Subcutaneous abdominal adipose tissue (tissue), 5 donors: ENCODE results near the gene C6orf15.
"Not testable (repeated sequence)": the region's sequence is repeated elsewhere in the genome, so short reads cannot be mapped to it uniquely, and the experiment has no call there.

Experiments
- H3K27ac ChIP-seq: one replicate; pipeline ENCODE4 v1.7.0; 2013; ENCODE audit warnings: low read depth, mild to moderate bottlenecking, inconsistent platforms, low read length, moderate library complexity
- H3K27me3 ChIP-seq, 5 donors: one replicate each; pipeline ENCODE4 v1.7.0; 2013; ENCODE audit warnings: low read length in 5 of 5, inconsistent platforms in 1 of 5; ENCODE audit not compliant: control insufficient read depth in 5 of 5, insufficient read depth in 4 of 5
- H3K36me3 ChIP-seq, 5 donors: one replicate each; pipeline ENCODE4 v1.7.0; 2013; ENCODE audit warnings: low read length in 5 of 5; ENCODE audit not compliant: control insufficient read depth in 5 of 5, insufficient read depth in 5 of 5
- H3K4me1 ChIP-seq, 5 donors: one replicate each; pipeline ENCODE4 v1.7.0; 2013; ENCODE audit warnings: low read length in 5 of 5, mild to moderate bottlenecking in 3 of 5, moderate library complexity in 1 of 5; ENCODE audit not compliant: control insufficient read depth in 5 of 5, insufficient read depth in 5 of 5
- H3K4me3 ChIP-seq, 5 donors: one replicate each; pipeline ENCODE4 v1.7.0; 2013; ENCODE audit warnings: low read length in 5 of 5, low read depth in 1 of 5
- H3K9ac ChIP-seq, 5 donors: one replicate each; pipeline ENCODE4 v1.7.0; 2013; ENCODE audit warnings: low read length in 5 of 5, mild to moderate bottlenecking in 4 of 5, moderate library complexity in 3 of 5
- H3K9me3 ChIP-seq, 5 donors: one replicate each; pipeline ENCODE4 v1.7.0; 2013; ENCODE audit warnings: low read length in 5 of 5; ENCODE audit not compliant: control insufficient read depth in 5 of 5
- donor health status: healthy.
- donor health status: healthy.
- donor health status: healthy.
- donor health status: healthy.
- donor health status: healthy.

C6orf15 gene

DNA sequence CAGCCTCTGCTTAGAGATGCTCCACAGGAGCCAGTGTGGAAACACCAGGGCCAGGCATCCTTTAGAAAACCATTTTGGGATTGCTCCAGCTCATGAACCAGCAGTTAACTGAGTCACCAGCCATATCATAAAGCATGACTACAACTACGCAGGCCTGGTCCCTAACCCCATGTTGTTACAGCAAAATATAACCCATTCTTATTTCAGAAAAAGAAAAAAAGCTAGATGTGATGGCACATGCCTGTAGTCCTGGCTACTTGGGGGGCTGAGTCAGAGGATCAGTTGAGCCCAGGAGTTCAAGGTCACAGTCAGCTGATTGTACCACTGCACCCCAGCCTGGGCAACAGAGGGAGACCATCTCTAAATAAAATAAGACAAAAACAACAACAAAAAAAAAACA is 36.8 kb downstream of the C6orf15 start:
- H3K27me3 ChIP-seq, result no peaks in the 10 kb centered on the region
- H3K36me3 ChIP-seq, result no peaks in the 10 kb centered on the region
- H3K4me3 ChIP-seq, result no peak overlapping the region
- H3K27ac ChIP-seq, result no peak overlapping the region
- H3K4me1 ChIP-seq, result peaks cover 3 to 17% (median 12%) of the 10 kb centered on the region in 5 donors
- no peaks in the 10 kb centered on the region for H3K9me3 ChIP-seq
- H3K9ac ChIP-seq, result no peak overlapping the region

DNA sequence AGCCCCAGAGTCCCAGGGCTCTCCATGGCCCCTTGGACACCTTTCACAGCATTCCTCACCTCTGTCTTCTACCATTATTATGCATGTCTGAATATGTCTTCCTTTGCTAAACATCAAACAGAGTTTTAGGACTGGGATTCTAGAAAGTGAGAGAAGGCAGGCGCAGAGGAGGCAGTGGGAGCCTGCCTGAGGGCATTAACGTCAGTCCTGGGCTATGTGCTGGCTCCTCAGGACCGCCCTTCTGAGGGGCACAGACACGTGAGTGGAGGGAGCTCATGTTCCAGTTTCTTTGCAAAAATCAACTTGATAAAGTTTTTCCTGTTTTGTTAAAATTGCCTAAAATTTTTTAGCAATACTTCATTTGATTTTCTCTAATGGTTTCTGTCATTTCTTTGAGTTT is 38.0 kb downstream of the C6orf15 start:
- Histone ChIP-seq H3K27me3 (no peaks in the 10 kb centered on the region), H3K36me3 (no peaks in the 10 kb centered on the region), H3K4me3 (no peak overlapping the region), H3K4me1 (peaks cover 3 to 11% (median 8%) of the 10 kb centered on the region in 5 donors), H3K9me3 (no peaks in the 10 kb centered on the region), H3K27ac (no peak overlapping the region), H3K9ac (no peak overlapping the region)

DNA sequence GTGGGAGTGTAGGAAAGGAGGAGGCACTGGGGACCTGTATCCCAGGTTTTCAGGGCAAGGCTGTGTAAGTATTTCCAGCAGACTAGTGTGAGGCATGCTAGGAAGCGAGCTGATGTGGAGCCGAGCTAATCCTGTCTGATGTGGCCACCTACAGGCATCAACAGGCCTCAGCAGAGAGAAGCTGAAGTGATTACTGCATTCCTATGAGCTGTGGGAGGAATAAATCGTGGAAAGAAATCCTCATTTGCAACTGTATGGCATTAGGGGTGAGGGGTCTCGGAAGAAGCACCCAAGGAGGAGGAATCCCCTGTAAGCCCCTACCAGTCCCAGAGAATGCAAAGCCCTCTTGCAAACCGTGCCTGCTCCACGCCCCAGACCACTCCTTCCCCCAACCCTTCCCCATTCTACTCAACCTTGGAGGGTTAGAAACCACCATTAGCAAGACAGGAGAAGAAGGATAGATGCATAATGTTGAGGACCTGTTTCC is 41.6 kb downstream of the C6orf15 start:
- peaks cover 3 to 9% (median 7%) of the 10 kb centered on the region in 5 donors for H3K4me1 ChIP-seq
- no peaks in the 10 kb centered on the region for H3K9me3 ChIP-seq
- H3K36me3 ChIP-seq, result no peaks in the 10 kb centered on the region
- no peak overlapping the region for H3K27ac ChIP-seq
- peaks cover 0 to under 1% (median 0%) of the 10 kb centered on the region in 5 donors for H3K27me3 ChIP-seq
- no peak overlapping the region for H3K9ac ChIP-seq
- H3K4me3 ChIP-seq, result no peak overlapping the region

DNA sequence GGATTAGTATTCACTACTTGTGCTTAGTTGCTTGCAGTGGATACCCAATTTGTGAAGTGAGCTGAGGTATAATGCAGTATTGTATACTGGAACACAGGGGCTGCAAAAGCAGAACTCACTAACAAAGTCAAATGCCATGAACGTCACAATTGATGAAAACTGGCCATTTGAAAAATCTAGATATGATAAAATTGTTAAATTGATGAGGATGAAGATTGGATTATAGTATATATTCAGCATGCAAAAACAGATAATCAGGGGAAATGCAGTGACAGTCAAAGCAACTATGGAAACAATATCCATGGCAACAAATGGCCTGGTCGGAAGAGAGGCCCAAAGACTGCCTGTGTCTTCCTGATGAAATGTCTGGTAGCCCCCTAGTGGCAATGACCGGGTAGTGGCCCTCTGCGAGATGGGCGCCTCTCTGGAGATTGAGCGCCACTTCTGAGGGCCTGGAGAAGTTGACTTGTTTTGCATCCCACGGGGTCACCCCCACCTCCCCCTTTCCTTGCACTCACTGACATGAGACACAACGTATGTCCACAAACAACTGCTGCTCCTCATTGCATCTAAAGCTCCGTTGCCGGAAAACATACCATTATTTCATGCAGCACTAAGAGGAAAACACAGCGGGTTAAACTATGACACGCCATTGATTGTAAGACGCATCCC is 43.6 kb downstream of the C6orf15 start:
- H3K9ac ChIP-seq, result no peak overlapping the region
- no peak overlapping the region for H3K27ac ChIP-seq
- no peaks in the 10 kb centered on the region for H3K36me3 ChIP-seq
- H3K9me3 ChIP-seq, result no peaks in the 10 kb centered on the region
- H3K4me3 ChIP-seq, result no peak overlapping the region
- peaks cover 3 to 9% (median 7%) of the 10 kb centered on the region in 5 donors for H3K4me1 ChIP-seq
- peaks cover 0 to 5% (median 0%) of the 10 kb centered on the region in 5 donors for H3K27me3 ChIP-seq

DNA sequence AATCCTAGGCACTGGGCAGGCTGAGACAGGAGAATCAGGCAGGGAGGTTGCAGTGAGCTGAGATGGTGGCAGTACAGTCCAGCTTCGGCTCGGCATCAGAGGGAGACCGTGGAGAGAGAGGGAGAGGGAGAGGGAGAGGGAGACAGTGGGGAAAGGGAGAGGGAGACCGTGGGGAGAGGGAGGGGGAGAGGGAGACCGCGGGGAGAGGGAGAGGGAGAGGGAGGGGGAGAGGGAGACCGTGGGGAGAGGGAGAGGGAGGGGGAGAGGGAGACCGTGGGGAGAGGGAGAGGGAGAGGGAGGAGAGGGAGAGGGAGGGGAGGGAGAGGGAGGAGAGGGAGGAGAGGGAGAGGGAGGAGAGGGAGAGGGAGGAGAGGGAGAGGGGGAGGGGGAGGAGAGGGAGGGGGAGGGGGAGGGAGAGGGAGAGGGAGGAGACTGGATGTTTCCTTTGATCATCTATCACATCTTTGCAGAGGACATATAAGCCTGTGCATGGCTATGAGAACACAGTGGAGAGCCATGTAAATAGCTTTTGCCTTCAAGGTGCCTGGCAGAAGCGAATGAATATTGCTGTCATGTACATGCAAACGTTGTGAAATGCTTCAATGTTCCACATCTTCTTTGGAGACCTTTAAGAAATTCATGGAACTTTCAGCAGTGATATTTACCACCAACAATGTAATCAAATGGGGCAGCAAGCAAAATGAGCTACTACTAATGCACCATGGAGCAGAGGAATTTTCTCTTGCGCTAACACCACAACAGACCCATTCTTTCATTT is 44.3 kb downstream of the C6orf15 start:
- H3K9ac ChIP-seq, H3K4me3 ChIP-seq, H3K4me1 ChIP-seq, H3K27me3 ChIP-seq, H3K36me3 ChIP-seq, H3K9me3 ChIP-seq, H3K27ac ChIP-seq: not testable (repeated sequence)

DNA sequence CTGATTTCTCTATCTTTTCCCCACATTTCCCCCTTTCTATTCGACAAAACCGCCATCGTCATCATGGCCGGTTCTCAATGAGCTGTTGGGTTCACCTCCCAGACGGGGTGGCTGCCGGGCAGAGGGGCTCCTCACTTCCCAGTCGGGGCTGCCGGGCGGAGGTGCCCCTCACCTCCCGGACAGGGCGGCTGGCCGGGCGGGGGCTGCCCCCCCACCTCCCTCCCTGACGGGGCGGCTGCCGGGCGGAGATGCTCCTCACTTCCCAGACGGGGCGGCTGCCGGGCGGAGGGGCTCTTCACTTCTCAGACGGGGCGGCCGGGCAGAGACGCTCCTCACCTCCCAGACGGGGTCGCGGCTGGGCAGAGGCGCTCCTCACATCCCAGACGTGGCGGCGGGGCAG is 45.3 kb downstream of the C6orf15 start:
- not testable (repeated sequence) for H3K9ac ChIP-seq, H3K27ac ChIP-seq, H3K36me3 ChIP-seq, H3K4me3 ChIP-seq, H3K4me1 ChIP-seq, H3K27me3 ChIP-seq, H3K9me3 ChIP-seq

DNA sequence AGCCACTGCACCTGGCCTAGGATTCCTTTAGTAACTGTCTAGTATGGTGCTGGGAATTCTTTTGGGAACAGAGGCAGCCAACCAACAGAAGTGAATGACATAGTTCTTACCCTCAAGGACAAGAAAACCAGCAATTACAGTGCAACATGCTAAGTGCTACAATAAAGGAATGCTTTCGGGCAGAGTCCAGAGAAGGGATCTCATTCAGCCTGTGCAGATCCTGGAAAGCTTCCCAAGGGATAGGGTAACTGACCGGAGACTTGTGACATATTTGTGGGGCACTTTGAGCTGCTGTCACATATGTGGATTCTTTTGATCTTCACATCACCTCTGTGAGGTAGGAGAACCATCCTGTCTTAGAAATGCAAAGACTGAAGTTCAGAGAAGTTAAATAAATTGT is 46.8 kb downstream of the C6orf15 start:
- Histone ChIP-seq H3K4me3 (no peak overlapping the region), H3K27me3 (peaks cover 0 to 7% (median 2%) of the 10 kb centered on the region in 5 donors), H3K36me3 (no peaks in the 10 kb centered on the region), H3K9me3 (no peaks in the 10 kb centered on the region), H3K9ac (no peak overlapping the region), H3K27ac (no peak overlapping the region), H3K4me1 (no peaks in the 10 kb centered on the region)

DNA sequence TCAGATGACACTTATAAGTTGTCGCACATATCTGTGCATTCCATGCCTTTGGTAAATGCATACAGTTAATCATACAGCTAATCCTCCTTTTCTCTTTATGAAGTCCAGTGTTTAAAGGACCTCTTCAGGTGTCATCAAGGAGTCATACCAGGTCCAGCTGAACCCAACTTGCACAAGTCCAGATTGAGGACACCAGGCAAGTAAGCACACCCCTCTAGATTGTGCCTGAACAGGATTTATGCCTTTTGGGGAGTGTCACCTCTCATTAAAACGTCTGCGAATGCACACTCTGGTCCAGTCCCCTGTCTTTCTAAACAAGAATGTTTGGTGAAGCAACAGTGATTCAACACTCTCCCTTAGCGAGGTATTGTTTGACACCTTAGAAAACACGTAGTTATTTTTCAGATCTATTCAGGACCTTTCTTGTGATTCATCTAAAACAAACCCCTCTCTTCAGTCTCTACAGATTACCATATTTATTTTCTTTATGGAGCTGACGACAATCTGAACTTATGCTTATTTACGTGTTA is 48.4 kb downstream of the C6orf15 start:
- no peaks in the 10 kb centered on the region for H3K9me3 ChIP-seq
- H3K4me1 ChIP-seq, result no peaks in the 10 kb centered on the region
- H3K36me3 ChIP-seq, result no peaks in the 10 kb centered on the region
- H3K27me3 ChIP-seq, result peaks cover 0 to 7% (median 5%) of the 10 kb centered on the region in 5 donors
- H3K27ac ChIP-seq, result no peak overlapping the region
- H3K9ac ChIP-seq, result no peak overlapping the region
- no peak overlapping the region for H3K4me3 ChIP-seq
